Left ventricle myocardium inferior (tissue), 1 donor: ENCODE data around the gene TMEM52. TPM values are rescaled to one million over a fixed set of nuclear protein-coding genes. Genes with fewer than 3 reads are reported as not detected.

ENCODE experiments used
- DNase-seq: peaks from one replicate; pipeline ENCODE4 v3.0.0-alpha.2; 2020
- H3K27ac ChIP-seq: fragments of 200-600 bp; replicated peaks from 2 replicates; pipeline ENCODE4 v1.8.0; 2021
- H3K27me3 ChIP-seq: fragments of 200-600 bp; 2 replicates; pipeline ENCODE4 v1.8.0; 2021; ENCODE audit warnings: low read depth
- H3K36me3 ChIP-seq: fragments of 200-600 bp; 2 replicates; pipeline ENCODE4 v1.8.0; 2021
- H3K4me1 ChIP-seq: fragments of 200-600 bp; 2 replicates; pipeline ENCODE4 v1.8.0; 2021
- H3K4me3 ChIP-seq: fragments of 200-600 bp; 2 replicates; pipeline ENCODE4 v1.8.0; 2021; ENCODE audit warnings: mild to moderate bottlenecking, moderate library complexity
- H3K9me3 ChIP-seq: fragments of 200-600 bp; replicated peaks from 2 replicates; pipeline ENCODE4 v1.8.0; 2021
- intact Hi-C: fragments of 100-400 bp; cut with micrococcal nuclease; formaldehyde crosslinking; loops from one replicate; pipeline ENCODE4 v1.11.0; 2022
- total RNA-seq: library from RNA; stranded (reverse); fragmentation: NEBNext Ultra II Directional; extraction: Animal tissue kit (Norgen Biotek cat#: 25700); gene quantifications from one replicate; pipeline ENCODE4 v1.2.1, GENCODE V29; 2021
- TF ChIP-seq, protein P1 (sequence below): fragments of 200-600 bp; IDR thresholded peaks from 2 replicates; pipeline ENCODE4 v1.8.0; 2021; ENCODE audit warnings: antibody characterized with exemption, mild to moderate bottlenecking, borderline replicate concordance
- donor health status: DM: no; HTN: yes; CAD: no; lungs with severe emphysema.

Gene TMEM52
- total RNA-seq, 1 donor from 2014 or later: 0.47 TPM

DNA sequence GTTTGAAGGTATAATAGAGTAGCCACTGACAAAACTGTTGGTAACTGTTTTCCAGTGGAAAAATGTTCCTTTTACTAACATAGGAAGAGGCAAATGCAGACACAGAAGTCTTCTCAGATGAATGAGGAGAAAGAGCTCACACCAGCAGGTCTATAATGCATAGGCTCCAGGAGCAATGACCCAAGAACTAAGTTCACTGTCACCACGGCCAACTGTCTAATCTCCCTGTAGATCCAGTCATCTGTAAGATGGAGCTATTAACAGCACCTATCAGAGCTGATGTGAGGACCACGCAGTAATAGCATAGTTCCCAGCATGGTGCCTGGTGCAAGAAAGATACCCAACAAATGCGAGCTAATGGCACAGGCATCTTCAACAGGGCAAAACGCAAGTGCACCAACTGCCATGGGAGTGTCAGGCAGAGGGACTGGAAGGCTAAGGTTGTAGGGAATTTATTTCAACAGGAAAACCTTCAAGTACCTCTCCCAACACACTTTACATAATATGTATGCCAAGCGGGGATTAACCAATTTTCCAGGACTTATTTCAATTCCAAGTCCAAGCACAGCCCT, 41.1 kb downstream of the TMEM52 start:
- Histone ChIP-seq H3K27me3 (no peaks in the 10 kb centered on the region), H3K9me3 (no peaks in the 10 kb centered on the region), H3K27ac (no peak overlapping the region), H3K36me3 (peaks cover 4% of the 10 kb centered on the region), H3K4me3 (no peak overlapping the region), H3K4me1 (peaks cover 99% of the 10 kb centered on the region)
- intact Hi-C loops: no loop called here
- TF ChIP-seq, protein P1, sequence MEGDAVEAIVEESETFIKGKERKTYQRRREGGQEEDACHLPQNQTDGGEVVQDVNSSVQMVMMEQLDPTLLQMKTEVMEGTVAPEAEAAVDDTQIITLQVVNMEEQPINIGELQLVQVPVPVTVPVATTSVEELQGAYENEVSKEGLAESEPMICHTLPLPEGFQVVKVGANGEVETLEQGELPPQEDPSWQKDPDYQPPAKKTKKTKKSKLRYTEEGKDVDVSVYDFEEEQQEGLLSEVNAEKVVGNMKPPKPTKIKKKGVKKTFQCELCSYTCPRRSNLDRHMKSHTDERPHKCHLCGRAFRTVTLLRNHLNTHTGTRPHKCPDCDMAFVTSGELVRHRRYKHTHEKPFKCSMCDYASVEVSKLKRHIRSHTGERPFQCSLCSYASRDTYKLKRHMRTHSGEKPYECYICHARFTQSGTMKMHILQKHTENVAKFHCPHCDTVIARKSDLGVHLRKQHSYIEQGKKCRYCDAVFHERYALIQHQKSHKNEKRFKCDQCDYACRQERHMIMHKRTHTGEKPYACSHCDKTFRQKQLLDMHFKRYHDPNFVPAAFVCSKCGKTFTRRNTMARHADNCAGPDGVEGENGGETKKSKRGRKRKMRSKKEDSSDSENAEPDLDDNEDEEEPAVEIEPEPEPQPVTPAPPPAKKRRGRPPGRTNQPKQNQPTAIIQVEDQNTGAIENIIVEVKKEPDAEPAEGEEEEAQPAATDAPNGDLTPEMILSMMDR: no peak
- DNase-seq: no peak

DNA sequence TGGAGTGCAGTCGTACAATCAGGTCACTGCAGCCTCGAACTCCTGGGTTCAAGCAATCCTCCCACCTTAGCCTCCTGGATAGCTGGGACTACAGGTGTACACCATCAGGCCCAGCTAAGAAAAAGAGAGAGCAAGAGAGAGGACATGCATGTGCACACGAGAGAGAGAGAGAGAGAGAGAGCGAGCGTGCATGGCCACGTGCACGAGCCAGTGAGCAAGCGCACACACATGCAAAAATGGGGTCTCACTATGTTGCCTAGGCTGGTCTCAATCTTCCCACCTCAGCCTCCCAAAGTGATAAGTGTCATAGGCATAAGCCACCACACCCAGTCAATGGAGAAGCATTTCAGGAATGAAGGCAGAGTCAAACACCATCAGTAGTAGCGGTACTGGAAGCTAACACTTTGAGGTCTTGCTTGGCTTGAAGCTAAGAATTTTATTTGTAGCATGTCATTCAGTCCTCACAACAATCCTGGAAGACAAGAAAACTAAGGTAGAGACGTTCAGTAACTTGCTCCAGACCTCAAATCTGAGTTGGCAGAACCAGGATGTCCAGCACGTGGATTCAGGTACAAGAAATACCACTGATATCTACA, 42.6 kb downstream of the TMEM52 start:
- H3K4me1 ChIP-seq: peaks cover 99% of the 10 kb centered on the region
- H3K9me3 ChIP-seq: no peaks in the 10 kb centered on the region
- peaks cover 4% of the 10 kb centered on the region for H3K36me3 ChIP-seq
- TF ChIP-seq, protein P1: no peak
- no peak overlapping the region for H3K27ac ChIP-seq
- no peak overlapping the region for H3K4me3 ChIP-seq
- no peak for DNase-seq
- intact Hi-C loops: no loop called here
- H3K27me3 ChIP-seq: no peaks in the 10 kb centered on the region

DNA sequence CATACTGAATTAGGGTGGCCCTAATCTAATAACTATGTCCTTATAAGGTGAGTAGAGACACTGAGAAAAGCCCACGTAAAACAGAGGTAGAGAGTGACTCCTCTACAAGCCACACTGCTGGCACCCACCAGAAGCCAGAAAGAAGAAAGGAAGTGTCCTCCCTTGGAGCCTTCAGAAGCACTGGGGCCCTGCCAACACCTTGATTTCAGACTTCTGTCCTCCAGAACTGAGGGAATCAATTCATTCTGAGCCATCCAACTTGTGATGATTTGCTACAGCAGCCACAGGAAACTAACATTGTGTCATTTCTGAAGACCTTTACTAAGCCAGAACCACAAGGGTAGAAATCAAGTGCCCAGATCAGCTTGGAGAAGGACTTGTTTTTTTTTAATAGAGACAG, 43.1 kb downstream of the TMEM52 start:
- Histone ChIP-seq H3K9me3 (no peaks in the 10 kb centered on the region), H3K27ac (no peak overlapping the region), H3K27me3 (no peaks in the 10 kb centered on the region), H3K4me3 (no peak overlapping the region), H3K36me3 (peaks cover 4% of the 10 kb centered on the region), H3K4me1 (peaks cover 99% of the 10 kb centered on the region)
- DNase-seq: no peak
- intact Hi-C loops: no loop called here
- TF ChIP-seq, protein P1: no peak

DNA sequence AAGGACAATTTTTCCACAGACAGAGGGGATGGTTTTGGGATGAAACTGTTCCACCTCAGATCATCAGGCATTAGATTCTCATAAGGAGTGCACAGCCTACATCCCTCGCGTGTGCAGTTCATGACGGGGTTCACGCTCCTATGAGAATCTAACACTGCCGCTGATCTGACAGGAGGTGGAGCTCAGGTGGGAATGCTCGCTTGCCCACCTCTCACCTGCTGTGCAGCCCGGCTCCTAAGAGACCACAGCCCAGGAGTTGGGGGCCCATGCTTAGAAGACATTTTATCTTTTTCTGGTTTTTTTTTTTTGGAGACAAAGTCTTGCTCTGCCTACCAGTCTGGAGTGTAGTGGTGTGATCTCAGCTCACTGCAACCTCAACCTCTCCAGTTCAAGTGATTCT, 44.2 kb downstream of the TMEM52 start:
- no peak for DNase-seq
- TF ChIP-seq, protein P1: no peak
- Histone ChIP-seq H3K4me3 (no peak overlapping the region), H3K9me3 (no peaks in the 10 kb centered on the region), H3K4me1 (peaks cover 99% of the 10 kb centered on the region), H3K27me3 (no peaks in the 10 kb centered on the region), H3K36me3 (peaks cover 4% of the 10 kb centered on the region), H3K27ac (no peak overlapping the region)
- intact Hi-C loops: no loop called here

DNA sequence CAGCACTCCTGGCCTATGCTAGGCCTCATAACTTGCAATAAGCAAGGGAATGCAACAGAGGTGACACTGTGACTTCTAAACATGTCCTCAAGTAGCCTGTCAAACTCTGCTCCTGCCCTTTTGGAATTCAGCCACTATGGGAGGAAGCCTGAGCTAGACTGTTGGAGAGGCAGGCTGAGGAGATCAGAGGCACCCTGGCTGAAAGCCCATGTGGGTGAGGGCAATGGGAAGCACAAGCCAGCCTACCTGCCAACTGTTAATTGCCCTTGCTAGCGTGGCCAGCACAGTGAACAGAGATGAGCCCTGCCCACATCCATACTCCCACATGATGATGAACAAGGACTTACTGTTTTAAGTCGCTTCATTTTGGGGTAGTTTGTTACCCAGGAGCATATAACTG, 45.9 kb downstream of the TMEM52 start:
- H3K27ac ChIP-seq: peak overlapping the region; percentile 86
- TF ChIP-seq, protein P1: no peak
- no peaks in the 10 kb centered on the region for H3K9me3 ChIP-seq
- H3K36me3 ChIP-seq: no peaks in the 10 kb centered on the region
- peaks cover 100% of the 10 kb centered on the region for H3K4me1 ChIP-seq
- H3K27me3 ChIP-seq: no peaks in the 10 kb centered on the region
- intact Hi-C loops: no loop called here
- no peak overlapping the region for H3K4me3 ChIP-seq
- peak; percentile 78 for DNase-seq
